Mesothelial cell of epicardium (in vitro differentiated cells): ENCODE data around the gene FOXN1. TPM values are rescaled to one million over a fixed set of nuclear protein-coding genes. Genes with fewer than 3 reads are reported as not detected.

Experiments
- DNase-seq, 2 experiments: peaks; one replicate each; pipeline ENCODE4 v3.0.0; 2021; ENCODE audit warnings: low spot score in 2 of 2; ENCODE audit not compliant: unreplicated experiment in 2 of 2
- H3K27ac Mint-ChIP-seq: 2 replicates; pipeline ENCODE4 v1.8.0; 2021; ENCODE audit warnings: mixed read lengths
- H3K27me3 Mint-ChIP-seq: 2 replicates; pipeline ENCODE4 v1.8.0; 2021; ENCODE audit warnings: low read depth, mixed read lengths
- H3K36me3 Mint-ChIP-seq: 2 replicates; pipeline ENCODE4 v1.8.0; 2021; ENCODE audit warnings: mixed read lengths
- H3K4me1 Mint-ChIP-seq: 2 replicates; pipeline ENCODE4 v1.8.0; 2021; ENCODE audit warnings: mixed read lengths
- H3K4me3 Mint-ChIP-seq: 2 replicates; pipeline ENCODE4 v1.8.0; 2021; ENCODE audit warnings: mild to moderate bottlenecking, moderate library complexity, mixed read lengths
- H3K9me3 Mint-ChIP-seq: 2 replicates; pipeline ENCODE4 v1.8.0; 2021; ENCODE audit warnings: mixed read lengths
- total RNA-seq: library from RNA; stranded (reverse); gene quantifications from 3 replicates; pipeline ENCODE4 v1.2.1, GENCODE V29; 2021
- TF ChIP-seq, protein P1 (sequence below): fragments of 200-600 bp; sonication (generic); IDR thresholded peaks from one replicate; pipeline ENCODE4 v1.5.0; 2021; ENCODE audit warnings: antibody characterized with exemption; ENCODE audit not compliant: unreplicated experiment

FOXN1 gene
- total RNA-seq, 1 donor from 2014 or later = 0.34 TPM

DNA sequence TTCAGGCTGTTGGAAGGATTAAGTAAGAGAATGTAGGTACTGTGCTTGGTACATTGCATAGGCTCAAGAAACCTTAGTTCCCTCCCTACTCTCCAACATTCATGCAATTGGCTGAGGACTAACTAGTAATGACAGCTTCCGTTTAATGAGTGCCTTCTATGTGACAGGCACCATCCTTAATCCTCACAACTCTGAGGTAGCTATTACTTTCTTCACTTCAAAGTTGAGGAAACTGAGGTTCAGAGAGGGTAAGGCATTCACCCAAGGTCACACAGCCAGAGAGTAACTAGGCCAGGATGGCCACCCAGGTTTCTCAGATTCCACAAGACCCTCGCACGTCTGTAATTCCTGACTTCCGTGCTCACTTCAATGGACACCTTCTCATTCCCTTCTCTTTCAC, 24.1 kb downstream of the FOXN1 start:
- Mint-ChIP-seq H3K27me3 (no peaks in the 10 kb centered on the region), H3K4me3 (no peak overlapping the region), H3K27ac (no peak overlapping the region), H3K9me3 (no peaks in the 10 kb centered on the region), H3K36me3 (no peaks in the 10 kb centered on the region), H3K4me1 (peaks cover 12% of the 10 kb centered on the region)
- DNase-seq = no peak
- TF ChIP-seq, protein P1, sequence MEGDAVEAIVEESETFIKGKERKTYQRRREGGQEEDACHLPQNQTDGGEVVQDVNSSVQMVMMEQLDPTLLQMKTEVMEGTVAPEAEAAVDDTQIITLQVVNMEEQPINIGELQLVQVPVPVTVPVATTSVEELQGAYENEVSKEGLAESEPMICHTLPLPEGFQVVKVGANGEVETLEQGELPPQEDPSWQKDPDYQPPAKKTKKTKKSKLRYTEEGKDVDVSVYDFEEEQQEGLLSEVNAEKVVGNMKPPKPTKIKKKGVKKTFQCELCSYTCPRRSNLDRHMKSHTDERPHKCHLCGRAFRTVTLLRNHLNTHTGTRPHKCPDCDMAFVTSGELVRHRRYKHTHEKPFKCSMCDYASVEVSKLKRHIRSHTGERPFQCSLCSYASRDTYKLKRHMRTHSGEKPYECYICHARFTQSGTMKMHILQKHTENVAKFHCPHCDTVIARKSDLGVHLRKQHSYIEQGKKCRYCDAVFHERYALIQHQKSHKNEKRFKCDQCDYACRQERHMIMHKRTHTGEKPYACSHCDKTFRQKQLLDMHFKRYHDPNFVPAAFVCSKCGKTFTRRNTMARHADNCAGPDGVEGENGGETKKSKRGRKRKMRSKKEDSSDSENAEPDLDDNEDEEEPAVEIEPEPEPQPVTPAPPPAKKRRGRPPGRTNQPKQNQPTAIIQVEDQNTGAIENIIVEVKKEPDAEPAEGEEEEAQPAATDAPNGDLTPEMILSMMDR = no peak

DNA sequence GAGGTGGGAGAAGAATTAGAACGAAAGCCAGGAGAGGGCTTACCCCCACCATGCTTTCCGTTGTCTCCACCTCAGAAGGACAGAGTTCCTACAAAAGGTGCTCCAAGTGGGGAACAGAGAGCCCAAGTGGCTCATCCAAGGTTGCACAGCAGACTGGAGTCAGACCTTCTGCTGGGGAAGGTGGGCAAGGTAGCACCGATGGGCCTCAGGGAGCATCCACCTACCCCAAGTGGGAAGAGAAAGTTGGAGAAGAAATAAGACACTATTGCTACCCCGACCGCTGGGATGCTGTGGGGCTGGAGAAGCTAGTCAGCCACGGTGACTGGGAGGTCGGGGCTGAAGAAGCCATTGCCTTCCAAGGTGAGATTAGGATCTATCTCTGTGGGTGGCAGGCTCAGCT, 24.8 kb downstream of the FOXN1 start:
- no peak overlapping the region for H3K4me3 Mint-ChIP-seq
- H3K9me3 Mint-ChIP-seq = no peaks in the 10 kb centered on the region
- no peaks in the 10 kb centered on the region for H3K27me3 Mint-ChIP-seq
- no peak for DNase-seq
- peaks cover 6% of the 10 kb centered on the region for H3K4me1 Mint-ChIP-seq
- TF ChIP-seq, protein P1 = no peak
- no peaks in the 10 kb centered on the region for H3K36me3 Mint-ChIP-seq
- no peak overlapping the region for H3K27ac Mint-ChIP-seq

DNA sequence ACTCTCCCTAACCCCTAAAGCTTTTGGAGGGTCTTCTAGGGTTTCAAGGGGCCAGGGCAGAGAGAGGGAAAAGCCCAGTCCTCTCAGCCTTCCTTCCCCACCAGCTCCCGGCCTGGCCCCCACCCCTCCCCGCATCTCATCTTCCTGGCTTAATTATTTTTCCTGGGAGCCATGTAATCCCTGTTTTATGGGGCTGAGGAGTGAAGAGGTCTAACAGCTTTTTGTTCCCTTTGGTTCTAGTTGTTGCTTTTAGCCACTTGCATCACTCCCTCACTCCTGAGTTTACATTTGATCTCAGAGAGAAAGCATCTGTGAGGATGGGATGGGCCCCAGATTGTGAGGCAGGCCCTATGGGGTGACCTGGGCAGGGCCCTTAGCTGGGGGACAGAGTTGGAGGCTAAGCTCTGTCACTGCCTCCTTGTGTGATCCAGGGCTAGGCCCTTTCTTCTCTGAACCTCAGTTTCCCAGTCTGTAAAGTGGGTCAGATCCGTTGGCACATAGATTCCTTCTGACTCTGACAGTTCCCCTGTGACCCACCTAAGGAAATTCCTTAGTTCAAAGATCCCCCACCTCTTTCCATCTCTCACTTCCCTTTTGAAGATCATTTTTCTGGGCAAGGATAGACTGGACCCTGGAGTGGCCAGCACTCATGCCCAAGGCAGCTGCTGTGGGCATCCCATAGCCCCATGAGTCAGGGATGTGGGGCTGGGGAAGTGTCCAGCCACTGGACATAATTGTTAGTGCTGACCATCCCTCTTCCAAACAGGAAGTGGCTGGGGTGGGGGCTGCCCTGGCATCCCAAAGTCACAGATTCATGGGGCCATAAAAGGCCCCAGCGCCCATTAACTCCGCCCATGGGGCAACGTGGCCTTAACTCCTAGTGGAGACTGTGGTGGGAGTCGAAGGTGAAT, 26.2 kb downstream of the FOXN1 start:
- Mint-ChIP-seq H3K4me3 (no peak overlapping the region), H3K27ac (no peak overlapping the region), H3K9me3 (no peaks in the 10 kb centered on the region), H3K4me1 (peaks cover 1% of the 10 kb centered on the region), H3K27me3 (no peaks in the 10 kb centered on the region), H3K36me3 (no peaks in the 10 kb centered on the region)
- DNase-seq = no peak
- TF ChIP-seq, protein P1 = no peak

DNA sequence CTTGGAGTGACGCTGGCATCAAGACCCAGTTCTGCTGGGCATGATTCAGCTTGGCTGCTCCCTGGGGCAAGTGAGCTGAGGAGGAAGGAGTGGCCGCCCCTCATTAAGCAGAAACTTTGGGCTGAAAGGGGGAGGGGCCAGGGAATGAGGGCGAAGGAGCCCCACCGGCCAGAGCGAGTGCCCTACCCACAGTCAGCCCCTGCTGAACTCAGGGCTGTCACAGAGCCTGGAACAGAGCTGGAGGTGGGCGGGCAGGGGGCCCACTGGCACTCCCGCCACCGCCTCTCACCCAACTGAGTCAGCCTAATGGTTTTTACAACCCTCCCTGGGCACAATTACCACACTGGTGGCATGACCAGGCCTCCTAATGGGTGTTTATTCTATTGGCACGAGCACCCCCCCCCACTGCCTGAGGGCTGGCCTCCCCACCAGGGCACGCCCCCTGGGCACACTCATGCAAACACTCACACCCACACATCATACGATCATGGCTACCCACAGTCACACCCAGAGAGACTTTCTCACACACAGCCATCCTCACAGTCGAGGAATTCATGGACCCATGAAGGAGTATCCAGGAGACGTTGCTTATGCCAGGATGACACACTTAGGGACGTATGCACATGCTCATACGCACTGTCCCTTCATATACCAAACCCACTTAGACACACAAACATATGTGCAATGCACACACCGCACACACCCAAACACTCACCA, 27.1 kb downstream of the FOXN1 start:
- Mint-ChIP-seq H3K4me1 (no peaks in the 10 kb centered on the region), H3K36me3 (no peaks in the 10 kb centered on the region), H3K27me3 (peaks cover 2% of the 10 kb centered on the region), H3K4me3 (no peak overlapping the region), H3K27ac (no peak overlapping the region), H3K9me3 (no peaks in the 10 kb centered on the region)
- DNase-seq = no peak
- TF ChIP-seq, protein P1 = no peak

DNA sequence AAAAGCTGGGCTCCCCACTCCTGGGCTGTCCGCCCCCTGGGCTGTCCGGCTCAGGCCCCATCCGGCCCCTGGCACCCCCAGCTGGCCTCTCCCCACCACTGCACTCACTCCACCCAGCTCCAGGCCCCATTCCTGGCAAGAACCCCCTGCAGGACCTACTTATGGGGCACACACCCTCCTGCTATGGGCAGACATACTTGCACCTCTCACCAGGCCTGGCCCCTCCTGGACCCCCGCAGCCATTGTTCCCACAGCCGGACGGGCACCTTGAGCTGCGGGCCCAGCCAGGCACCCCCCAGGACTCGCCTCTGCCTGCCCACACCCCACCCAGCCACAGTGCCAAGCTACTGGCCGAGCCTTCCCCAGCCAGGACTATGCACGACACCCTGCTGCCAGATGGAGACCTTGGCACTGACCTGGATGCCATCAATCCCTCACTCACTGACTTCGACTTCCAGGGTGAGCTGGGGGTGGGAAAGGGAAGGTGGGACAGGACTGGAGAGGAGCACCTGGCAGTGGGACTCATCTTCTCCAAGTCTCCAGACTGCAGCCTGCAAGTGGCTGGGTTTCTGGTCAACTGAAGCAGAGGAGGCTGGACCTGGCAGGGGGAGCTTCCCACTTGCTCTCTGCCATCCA, 28.7 kb downstream of the FOXN1 start:
- Mint-ChIP-seq H3K4me1 (no peaks in the 10 kb centered on the region), H3K27ac (no peak overlapping the region), H3K36me3 (no peaks in the 10 kb centered on the region), H3K9me3 (no peaks in the 10 kb centered on the region), H3K4me3 (no peak overlapping the region), H3K27me3 (peaks cover 2% of the 10 kb centered on the region)
- TF ChIP-seq, protein P1 = no peak
- no peak for DNase-seq
